ENCODE data around the gene B3GALT2.

Gene B3GALT2

GRCh38 chr1:193144999-193145398 lies 41.4 kb downstream of the B3GALT2 start:
- H3K4me1 ChIP-seq (ENCODE audit: control insufficient read depth in 1 of 2, insufficient read depth in 2 of 2, low read length in 2 of 2), result no peaks in the 10 kb centered on the region
- no peaks in the 10 kb centered on the region for H3K27me3 ChIP-seq (ENCODE audit: control insufficient read depth in 1 of 2, insufficient read depth in 2 of 2, low read length in 2 of 2)
- no peak overlapping the region for H3K27ac ChIP-seq (ENCODE audit: low read depth, low read length)
- H3K36me3 ChIP-seq (ENCODE audit: control insufficient read depth in 1 of 2, insufficient read depth in 2 of 2, low read length in 2 of 2), result peaks cover 21 to 40% of the 10 kb centered on the region in 2 donors
- no peak overlapping the region for H3K9ac ChIP-seq (ENCODE audit: low read depth in 1 of 2, low read length in 2 of 2)
- no peaks in the 10 kb centered on the region for H3K9me3 ChIP-seq (ENCODE audit: control insufficient read depth in 1 of 2, low read length in 2 of 2)
- H3K4me3 ChIP-seq (ENCODE audit: low read depth in 1 of 2, low read length in 2 of 2), result no peak overlapping the region

- Histone ChIP-seq H3K36me3 (ENCODE audit: control insufficient read depth in 1 of 2, insufficient read depth in 2 of 2, low read length in 2 of 2) (peaks cover 23 to 44% of the 10 kb centered on the region in 2 donors), H3K4me3 (ENCODE audit: low read depth in 1 of 2, low read length in 2 of 2) (no peak overlapping the region), H3K27ac (ENCODE audit: low read depth, low read length) (no peak overlapping the region), H3K9ac (ENCODE audit: low read depth in 1 of 2, low read length in 2 of 2) (no peak overlapping the region), H3K4me1 (ENCODE audit: control insufficient read depth in 1 of 2, insufficient read depth in 2 of 2, low read length in 2 of 2) (no peaks in the 10 kb centered on the region), H3K27me3 (ENCODE audit: control insufficient read depth in 1 of 2, insufficient read depth in 2 of 2, low read length in 2 of 2) (no peaks in the 10 kb centered on the region), H3K9me3 (ENCODE audit: control insufficient read depth in 1 of 2, low read length in 2 of 2) (no peaks in the 10 kb centered on the region)
Measured at GRCh38 chr1:193144361-193144938, 42.0 kb downstream of the B3GALT2 start.

- no peak overlapping the region for H3K4me3 ChIP-seq (ENCODE audit: low read depth in 1 of 2, low read length in 2 of 2)
- H3K36me3 ChIP-seq (ENCODE audit: control insufficient read depth in 1 of 2, insufficient read depth in 2 of 2, low read length in 2 of 2), result peaks cover 21 to 43% of the 10 kb centered on the region in 2 donors
- no peaks in the 10 kb centered on the region for H3K27me3 ChIP-seq (ENCODE audit: control insufficient read depth in 1 of 2, insufficient read depth in 2 of 2, low read length in 2 of 2)
- no peaks in the 10 kb centered on the region for H3K9me3 ChIP-seq (ENCODE audit: control insufficient read depth in 1 of 2, low read length in 2 of 2)
- H3K27ac ChIP-seq (ENCODE audit: low read depth, low read length), result no peak overlapping the region
- H3K4me1 ChIP-seq (ENCODE audit: control insufficient read depth in 1 of 2, insufficient read depth in 2 of 2, low read length in 2 of 2), result no peaks in the 10 kb centered on the region
- H3K9ac ChIP-seq (ENCODE audit: low read depth in 1 of 2, low read length in 2 of 2), result no peak overlapping the region
Measured at GRCh38 chr1:193143285-193143684, 43.1 kb downstream of the B3GALT2 start.

GRCh38 chr1:193142409-193142808 lies 44.0 kb downstream of the B3GALT2 start:
- peaks cover 17 to 38% of the 10 kb centered on the region in 2 donors for H3K36me3 ChIP-seq (ENCODE audit: control insufficient read depth in 1 of 2, insufficient read depth in 2 of 2, low read length in 2 of 2)
- no peaks in the 10 kb centered on the region for H3K9me3 ChIP-seq (ENCODE audit: control insufficient read depth in 1 of 2, low read length in 2 of 2)
- H3K4me3 ChIP-seq (ENCODE audit: low read depth in 1 of 2, low read length in 2 of 2), result no peak overlapping the region
- no peak overlapping the region for H3K27ac ChIP-seq (ENCODE audit: low read depth, low read length)
- H3K27me3 ChIP-seq (ENCODE audit: control insufficient read depth in 1 of 2, insufficient read depth in 2 of 2, low read length in 2 of 2), result no peaks in the 10 kb centered on the region
- no peaks in the 10 kb centered on the region for H3K4me1 ChIP-seq (ENCODE audit: control insufficient read depth in 1 of 2, insufficient read depth in 2 of 2, low read length in 2 of 2)
- H3K9ac ChIP-seq (ENCODE audit: low read depth in 1 of 2, low read length in 2 of 2), result no peak overlapping the region

GRCh38 chr1:193141804-193142203 lies 44.6 kb downstream of the B3GALT2 start:
- no peaks in the 10 kb centered on the region for H3K27me3 ChIP-seq (ENCODE audit: control insufficient read depth in 1 of 2, insufficient read depth in 2 of 2, low read length in 2 of 2)
- H3K9me3 ChIP-seq (ENCODE audit: control insufficient read depth in 1 of 2, low read length in 2 of 2), result no peaks in the 10 kb centered on the region
- H3K36me3 ChIP-seq (ENCODE audit: control insufficient read depth in 1 of 2, insufficient read depth in 2 of 2, low read length in 2 of 2), result peaks cover 17 to 36% of the 10 kb centered on the region in 2 donors
- no peaks in the 10 kb centered on the region for H3K4me1 ChIP-seq (ENCODE audit: control insufficient read depth in 1 of 2, insufficient read depth in 2 of 2, low read length in 2 of 2)
- H3K27ac ChIP-seq (ENCODE audit: low read depth, low read length), result no peak overlapping the region
- H3K4me3 ChIP-seq (ENCODE audit: low read depth in 1 of 2, low read length in 2 of 2), result no peak overlapping the region
- H3K9ac ChIP-seq (ENCODE audit: low read depth in 1 of 2, low read length in 2 of 2), result no peak overlapping the region

GRCh38 chr1:193140254-193140653 lies 46.2 kb downstream of the B3GALT2 start:
- Histone ChIP-seq H3K9me3 (ENCODE audit: control insufficient read depth in 1 of 2, low read length in 2 of 2) (no peaks in the 10 kb centered on the region), H3K4me1 (ENCODE audit: control insufficient read depth in 1 of 2, insufficient read depth in 2 of 2, low read length in 2 of 2) (no peaks in the 10 kb centered on the region), H3K27me3 (ENCODE audit: control insufficient read depth in 1 of 2, insufficient read depth in 2 of 2, low read length in 2 of 2) (no peaks in the 10 kb centered on the region), H3K4me3 (ENCODE audit: low read depth in 1 of 2, low read length in 2 of 2) (no peak overlapping the region), H3K27ac (ENCODE audit: low read depth, low read length) (no peak overlapping the region), H3K36me3 (ENCODE audit: control insufficient read depth in 1 of 2, insufficient read depth in 2 of 2, low read length in 2 of 2) (peaks cover 11 to 32% of the 10 kb centered on the region in 2 donors), H3K9ac (ENCODE audit: low read depth in 1 of 2, low read length in 2 of 2) (no peak overlapping the region)

GRCh38 chr1:193131266-193131860 lies 55.0 kb downstream of the B3GALT2 start:
- Histone ChIP-seq H3K27me3 (ENCODE audit: control insufficient read depth in 1 of 2, insufficient read depth in 2 of 2, low read length in 2 of 2) (no peaks in the 10 kb centered on the region), H3K4me1 (ENCODE audit: control insufficient read depth in 1 of 2, insufficient read depth in 2 of 2, low read length in 2 of 2) (no peaks in the 10 kb centered on the region), H3K4me3 (ENCODE audit: low read depth in 1 of 2, low read length in 2 of 2) (no peak overlapping the region), H3K36me3 (ENCODE audit: control insufficient read depth in 1 of 2, insufficient read depth in 2 of 2, low read length in 2 of 2) (peaks cover 25 to 33% of the 10 kb centered on the region in 2 donors), H3K9ac (ENCODE audit: low read depth in 1 of 2, low read length in 2 of 2) (no peak overlapping the region), H3K9me3 (ENCODE audit: control insufficient read depth in 1 of 2, low read length in 2 of 2) (no peaks in the 10 kb centered on the region), H3K27ac (ENCODE audit: low read depth, low read length) (no peak overlapping the region)
